ENCODE results near the gene GPR62. TPM values are rescaled to one million over a fixed set of nuclear protein-coding genes. Genes with fewer than 3 reads are reported as not detected.

Gene GPR62
- total RNA-seq, 2 experiments from 2014 or later = not detected

DNA sequence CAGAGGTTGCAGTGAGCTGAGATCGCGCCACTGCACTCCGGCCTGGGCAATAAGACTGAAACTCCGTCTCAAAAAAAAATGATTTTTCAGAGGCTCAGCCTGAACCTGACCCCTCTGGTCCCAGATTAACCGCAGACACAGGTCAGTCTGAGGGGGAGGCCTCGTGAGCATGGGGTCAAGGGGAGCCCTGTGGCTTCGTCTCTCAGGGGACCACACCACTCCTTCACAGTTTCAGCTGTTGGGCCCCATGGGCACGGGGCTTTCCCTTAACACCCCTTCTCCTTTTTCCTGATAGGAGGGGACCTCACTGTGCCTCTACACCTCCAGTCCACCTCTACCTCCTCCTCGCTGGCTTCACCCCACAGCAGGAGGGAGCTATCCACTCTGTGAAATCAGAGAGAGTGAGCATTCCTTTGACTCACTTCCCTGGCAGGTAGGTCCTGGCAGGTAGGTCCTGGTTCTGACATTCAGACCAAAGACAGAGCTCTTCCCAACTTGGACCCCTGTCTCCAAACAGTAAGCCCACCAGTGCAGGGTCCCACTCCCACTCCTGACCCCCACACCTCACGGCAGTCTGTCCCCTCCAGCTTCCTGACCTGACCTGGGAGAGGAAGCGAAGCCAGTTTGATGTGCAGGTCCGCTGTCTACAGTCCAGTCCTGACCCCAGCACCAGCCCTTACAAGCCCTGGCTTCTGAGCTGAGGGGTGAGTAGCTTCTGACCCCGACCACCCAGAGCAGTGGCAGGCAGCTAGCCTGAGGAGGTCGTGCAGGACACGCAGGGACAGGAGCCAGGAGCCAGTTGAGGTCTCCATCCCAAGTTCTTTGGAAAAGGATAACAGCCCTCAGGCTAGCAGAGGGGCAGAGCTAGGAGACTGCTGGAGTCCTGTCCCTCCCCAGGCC lies 22.5 kb upstream of the GPR62 start:
- POLR2A ChIA-PET = no interaction called here

DNA sequence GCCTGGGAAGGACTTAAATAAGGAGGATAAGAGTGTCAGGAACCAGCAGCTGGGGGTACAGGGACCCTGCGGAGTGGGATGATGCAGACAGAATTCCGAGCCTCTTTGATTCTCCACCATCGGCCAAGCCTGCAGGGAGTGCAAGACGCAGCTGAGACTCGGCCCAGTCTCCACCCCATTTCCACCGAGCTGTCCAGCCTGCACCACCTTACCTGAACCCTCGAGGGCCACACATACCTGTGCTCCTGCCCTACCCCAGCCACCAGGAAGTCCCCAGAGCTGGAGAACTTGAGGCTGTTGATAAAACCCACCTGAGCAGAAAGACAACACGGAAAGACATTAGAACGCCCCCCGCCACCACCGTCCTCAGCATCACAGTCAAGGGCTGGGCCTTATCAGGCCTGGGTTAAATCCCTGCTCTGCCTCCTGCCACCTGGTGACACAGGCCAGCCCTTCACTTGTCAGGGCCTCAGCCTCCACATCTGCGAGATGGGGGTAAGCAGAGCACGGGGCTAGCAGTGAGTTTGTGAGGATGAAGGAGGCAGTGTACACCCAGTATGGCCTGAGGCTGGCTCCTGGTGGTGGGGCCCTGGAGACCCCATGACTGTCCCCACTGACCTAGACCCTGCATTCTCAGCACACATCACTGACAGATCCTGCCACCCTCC lies 21.6 kb upstream of the GPR62 start:
- peaks cover 73% of the 10 kb centered on the region for H3K36me3 ChIP-seq (ENCODE audit: insufficient read depth, low read length)
- TF ChIP-seq EZH2phosphoT487 (IDR thresholded peaks at IDR 0.05; ENCODE audit: borderline replicate concordance, low read depth, low read length) = no peak
- TF ChIP-seq, protein P1, sequence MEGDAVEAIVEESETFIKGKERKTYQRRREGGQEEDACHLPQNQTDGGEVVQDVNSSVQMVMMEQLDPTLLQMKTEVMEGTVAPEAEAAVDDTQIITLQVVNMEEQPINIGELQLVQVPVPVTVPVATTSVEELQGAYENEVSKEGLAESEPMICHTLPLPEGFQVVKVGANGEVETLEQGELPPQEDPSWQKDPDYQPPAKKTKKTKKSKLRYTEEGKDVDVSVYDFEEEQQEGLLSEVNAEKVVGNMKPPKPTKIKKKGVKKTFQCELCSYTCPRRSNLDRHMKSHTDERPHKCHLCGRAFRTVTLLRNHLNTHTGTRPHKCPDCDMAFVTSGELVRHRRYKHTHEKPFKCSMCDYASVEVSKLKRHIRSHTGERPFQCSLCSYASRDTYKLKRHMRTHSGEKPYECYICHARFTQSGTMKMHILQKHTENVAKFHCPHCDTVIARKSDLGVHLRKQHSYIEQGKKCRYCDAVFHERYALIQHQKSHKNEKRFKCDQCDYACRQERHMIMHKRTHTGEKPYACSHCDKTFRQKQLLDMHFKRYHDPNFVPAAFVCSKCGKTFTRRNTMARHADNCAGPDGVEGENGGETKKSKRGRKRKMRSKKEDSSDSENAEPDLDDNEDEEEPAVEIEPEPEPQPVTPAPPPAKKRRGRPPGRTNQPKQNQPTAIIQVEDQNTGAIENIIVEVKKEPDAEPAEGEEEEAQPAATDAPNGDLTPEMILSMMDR (conservative IDR thresholded peaks at IDR 0.05; ENCODE audit: low read length) = no peak
- H3K9me3 ChIP-seq (ENCODE audit: low read length) = no peaks in the 10 kb centered on the region
- H3K4me3 ChIP-seq (ENCODE audit: low read depth, low read length, poor library complexity, severe bottlenecking) = no peak overlapping the region
- intact Hi-C loops (cut with micrococcal nuclease; ENCODE audit: unreplicated experiment) = no loop called here
- no peak overlapping the region for H3K4me2 ChIP-seq (ENCODE audit: low read length)
- ChIA-PET POLR2A (no interaction called here), CTCF (ENCODE audit: unreplicated experiment) (interaction anchor here (0.5 kb wide), 1 partner anchor 41 kb away, joined by 4 read pairs; no protein-coding TSS in a partner anchor)
- H4K20me1 ChIP-seq (ENCODE audit: insufficient read depth, low read length) = no peaks in the 10 kb centered on the region
- no peaks in the 10 kb centered on the region for H3K79me2 ChIP-seq (ENCODE audit: insufficient read depth, low read depth, low read length)
- DNase-seq (ENCODE audit: low spot score) = no peak
- H3K27ac ChIP-seq (ENCODE audit: low read depth, low read length, poor library complexity, severe bottlenecking) = no peak overlapping the region
- H3K9me2 ChIP-seq (ENCODE audit: insufficient read depth, low read length) = no peaks in the 10 kb centered on the region
- H3K4me1 ChIP-seq (ENCODE audit: insufficient read depth, low read length, poor library complexity, severe bottlenecking) = no peaks in the 10 kb centered on the region
- BruUV-seq (replicated peaks) = no TSS peak
- no peak overlapping the region for H2AFZ ChIP-seq (ENCODE audit: low read length)

More for the DNA sequence above, 22.5 kb upstream of the GPR62 start:
- Histone ChIP-seq H3K4me3 (ENCODE audit: low read depth, low read length, poor library complexity, severe bottlenecking) (no peak overlapping the region), H3K4me1 (ENCODE audit: insufficient read depth, low read length, poor library complexity, severe bottlenecking) (no peaks in the 10 kb centered on the region), H2AFZ (ENCODE audit: low read length) (no peak overlapping the region), H3K9me2 (ENCODE audit: insufficient read depth, low read length) (no peaks in the 10 kb centered on the region), H3K36me3 (ENCODE audit: insufficient read depth, low read length) (peaks cover 65% of the 10 kb centered on the region), H3K79me2 (ENCODE audit: insufficient read depth, low read depth, low read length) (no peaks in the 10 kb centered on the region), H3K4me2 (ENCODE audit: low read length) (no peak overlapping the region), H3K27ac (ENCODE audit: low read depth, low read length, poor library complexity, severe bottlenecking) (no peak overlapping the region), H3K9me3 (ENCODE audit: low read length) (no peaks in the 10 kb centered on the region), H4K20me1 (ENCODE audit: insufficient read depth, low read length) (no peaks in the 10 kb centered on the region)
- DNase-seq (ENCODE audit: low spot score) = no peak
- intact Hi-C loops (cut with micrococcal nuclease; ENCODE audit: unreplicated experiment) = no loop called here
- CTCF ChIA-PET (ENCODE audit: unreplicated experiment) = no interaction called here
- TF ChIP-seq EZH2phosphoT487 (IDR thresholded peaks at IDR 0.05; ENCODE audit: borderline replicate concordance, low read depth, low read length) = no peak
- TF ChIP-seq, protein P1 (conservative IDR thresholded peaks at IDR 0.05; ENCODE audit: low read length) = no peak
- BruUV-seq (replicated peaks) = no TSS peak

Data from OCI-LY7 (cell line).